Ureter (tissue), 1 donor: ENCODE results near the gene SMIM29. TPM values are rescaled to one million over a fixed set of nuclear protein-coding genes. Genes with fewer than 3 reads are reported as not detected.
"Not testable (repeated sequence)": the region's sequence is repeated elsewhere in the genome, so short reads cannot be mapped to it uniquely, and the experiment has no call there.

Experiments
- DNase-seq: peaks from one replicate; pipeline ENCODE4 v3.0.0-alpha.2; 2020; ENCODE audit warnings: low spot score
- total RNA-seq: library from RNA; stranded (reverse); gene quantifications from one replicate; pipeline ENCODE4 v1.2.4, GENCODE V29; 2023
- donor health status: DM: yes; HTN: yes; CAD: no.

SMIM29 gene
- 43.2 TPM for total RNA-seq

- DNase-seq: peak; percentile 98
Observed at GRCh38 chr6:34248727-34249468, at the start of gene SMIM29. SMIM29 (minus strand) TSS chr6:34249006; CDS start chr6:34247791, 1,215 bp downstream.

DNA sequence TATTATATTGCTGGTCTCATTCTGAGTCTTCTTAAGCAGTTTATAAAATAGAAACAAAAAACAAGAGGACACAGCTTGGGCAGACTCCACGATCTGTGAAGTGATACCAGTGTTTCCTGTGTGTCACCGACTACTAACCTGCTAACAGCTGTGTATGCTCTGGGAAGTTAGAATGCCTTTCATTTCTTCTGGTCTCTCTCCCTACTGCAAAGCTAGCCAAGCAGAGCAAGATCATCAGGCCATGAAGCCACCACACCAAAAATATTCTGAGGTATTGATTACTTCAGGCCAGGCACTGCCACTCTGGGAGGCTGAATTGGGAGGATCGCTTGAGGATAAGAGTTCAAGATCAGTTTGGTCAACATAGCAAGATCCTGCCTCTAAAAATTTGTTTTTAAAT lies 46.9 kb upstream of the SMIM29 start:
- DNase-seq: no peak

DNA sequence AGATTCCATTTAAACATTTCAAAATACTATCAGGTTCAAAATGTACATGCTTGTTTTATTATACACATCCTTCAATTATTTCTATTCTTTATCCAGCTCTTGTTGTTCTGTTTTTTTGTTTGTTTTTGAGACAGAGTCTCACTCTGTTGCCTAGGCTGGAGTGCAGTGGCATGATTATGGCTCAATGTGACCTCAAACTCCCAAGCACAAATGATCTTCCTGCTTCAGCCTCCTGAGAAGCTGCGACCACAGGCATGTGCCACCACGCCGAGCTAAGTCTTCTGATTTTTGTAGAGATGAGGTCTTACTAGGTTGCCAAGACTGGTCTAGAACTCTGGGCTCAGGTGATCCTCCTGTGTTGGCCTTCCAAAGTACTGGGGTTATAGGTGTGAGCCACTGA lies 44.1 kb upstream of the SMIM29 start:
- DNase-seq: no peak

DNA sequence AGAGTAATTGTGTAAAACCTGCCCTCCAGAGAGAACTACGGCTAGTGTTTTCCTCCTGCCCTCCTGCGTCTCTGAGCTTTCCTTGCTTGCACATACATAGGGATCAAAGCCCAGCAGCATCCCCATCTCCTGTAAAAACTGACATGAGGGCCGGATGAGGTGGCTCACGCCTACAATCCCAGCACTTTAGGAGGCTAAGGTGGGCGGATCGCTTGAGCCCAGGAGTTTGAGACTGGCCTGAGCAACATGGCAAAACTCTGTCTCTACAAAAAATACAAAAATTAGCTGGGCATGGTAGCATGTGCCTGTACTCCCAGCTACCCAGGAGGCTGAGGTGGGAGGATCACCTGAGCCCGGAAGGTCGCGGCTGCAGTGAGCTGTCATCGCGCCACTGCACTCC lies 40.3 kb upstream of the SMIM29 start:
- DNase-seq: no peak

DNA sequence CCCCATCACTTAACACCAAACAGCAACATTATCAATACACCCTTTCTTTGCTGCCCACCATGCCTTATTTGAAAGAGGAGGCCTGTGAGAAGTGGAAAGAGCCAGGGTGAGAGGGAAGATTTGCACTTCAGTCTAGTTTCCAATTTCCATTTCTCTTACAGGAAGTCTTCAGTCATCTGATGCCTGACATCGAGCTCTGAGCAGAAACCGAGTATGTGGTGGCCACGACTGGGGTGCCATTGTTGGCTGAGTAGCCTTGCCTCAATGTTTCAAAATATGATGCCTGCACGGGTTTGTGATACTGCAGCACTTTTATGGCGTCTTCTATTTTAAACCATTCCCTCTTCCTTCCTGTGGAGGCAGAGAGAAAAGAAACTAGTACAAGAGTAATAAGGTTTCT lies 39.8 kb upstream of the SMIM29 start:
- DNase-seq: no peak

- DNase-seq: no peak
Observed at GRCh38 chr6:34285448-34286164, 36.8 kb upstream of the SMIM29 start.

DNA sequence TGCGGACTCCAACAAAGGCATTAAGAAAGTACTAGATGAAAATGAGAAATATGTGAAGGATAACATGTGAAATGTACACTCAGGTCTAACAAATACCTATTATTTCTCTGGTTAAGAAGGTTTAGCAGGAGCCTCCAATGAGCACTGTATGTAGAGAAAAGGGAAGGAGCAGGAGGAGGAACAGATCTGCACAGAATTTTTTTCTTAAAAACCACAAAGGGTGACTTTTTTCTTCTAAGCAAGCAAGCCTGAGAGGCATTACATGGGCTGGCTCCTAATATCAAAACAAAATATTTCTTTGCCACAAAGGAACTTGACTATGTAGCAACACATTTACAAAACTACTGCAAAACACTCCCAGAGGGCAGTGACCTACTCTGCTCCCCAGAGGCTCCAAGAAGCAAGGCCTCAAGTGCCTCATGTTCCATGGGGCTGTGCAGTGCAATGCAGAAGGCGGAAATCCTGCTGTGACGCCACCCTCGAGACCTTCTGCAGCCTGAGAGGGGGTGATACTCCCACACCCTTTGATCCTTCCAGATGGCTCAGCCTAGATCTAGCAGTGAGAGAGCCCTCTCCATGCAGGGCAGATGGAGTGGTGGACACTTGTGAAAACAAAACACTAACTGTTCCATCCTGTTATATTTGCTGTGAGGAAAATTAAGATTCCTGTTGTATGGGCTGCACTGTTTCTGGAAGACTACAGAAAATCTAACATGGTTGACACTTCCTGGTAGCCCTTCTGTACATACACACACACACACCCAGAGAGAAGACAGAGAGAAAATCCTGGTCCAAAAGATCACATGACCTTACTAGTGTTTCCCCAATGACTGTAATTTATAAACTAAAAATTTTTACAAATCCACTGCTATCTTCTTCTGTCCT lies 36.0 kb upstream of the SMIM29 start:
- no peak for DNase-seq

DNA sequence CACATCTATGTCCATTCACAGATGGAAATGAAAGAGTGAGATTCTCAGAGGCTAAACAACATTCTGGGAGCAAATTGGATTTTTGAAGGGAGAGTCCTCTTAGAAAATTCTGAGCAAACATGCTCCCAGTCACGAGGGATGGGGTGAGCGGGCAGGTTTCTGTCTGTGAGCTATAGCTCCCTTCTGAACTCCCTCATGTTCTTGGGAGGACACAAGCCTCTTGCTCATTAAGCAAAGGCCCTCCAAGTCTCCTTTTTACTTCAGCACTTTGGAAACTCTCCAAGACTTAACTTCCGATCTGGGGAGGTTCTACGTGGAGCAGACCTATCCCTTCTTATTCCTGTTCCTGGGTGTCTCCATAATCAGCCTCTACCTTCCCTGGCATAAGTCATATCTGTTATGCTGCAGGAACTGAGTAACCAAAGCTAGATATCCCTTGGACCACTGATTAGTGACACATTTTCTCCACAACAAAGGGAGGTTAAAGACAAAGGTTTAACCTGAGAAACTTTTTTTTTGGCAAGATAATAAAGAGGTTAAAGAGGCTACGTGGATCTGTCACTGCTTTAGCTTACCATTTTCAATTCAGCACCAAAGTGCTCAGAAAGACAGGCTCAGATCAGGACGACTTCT lies 33.0 kb upstream of the SMIM29 start:
- no peak for DNase-seq

DNA sequence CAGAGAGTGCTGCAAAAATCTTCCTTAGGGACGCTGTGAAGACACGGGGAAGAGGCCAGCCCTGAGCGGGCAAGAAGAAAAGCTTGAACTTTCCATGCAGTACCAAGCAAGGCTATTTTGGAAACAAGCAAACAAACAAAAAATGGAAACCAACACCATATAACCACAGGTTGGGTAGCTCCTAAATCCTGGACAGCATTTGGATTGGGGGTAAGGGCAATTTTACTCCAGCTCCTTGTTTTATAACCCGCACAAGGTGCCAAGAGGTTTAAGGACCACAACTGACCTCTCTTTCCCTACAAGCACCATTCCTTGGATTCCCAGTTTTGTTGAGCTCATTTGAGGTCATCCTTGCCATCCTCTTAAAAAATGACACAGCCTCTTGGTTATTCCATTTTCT lies 31.4 kb upstream of the SMIM29 start:
- no peak for DNase-seq

- DNase-seq: no peak
Observed at GRCh38 chr6:34278833-34279232, 30.0 kb upstream of the SMIM29 start.

DNA sequence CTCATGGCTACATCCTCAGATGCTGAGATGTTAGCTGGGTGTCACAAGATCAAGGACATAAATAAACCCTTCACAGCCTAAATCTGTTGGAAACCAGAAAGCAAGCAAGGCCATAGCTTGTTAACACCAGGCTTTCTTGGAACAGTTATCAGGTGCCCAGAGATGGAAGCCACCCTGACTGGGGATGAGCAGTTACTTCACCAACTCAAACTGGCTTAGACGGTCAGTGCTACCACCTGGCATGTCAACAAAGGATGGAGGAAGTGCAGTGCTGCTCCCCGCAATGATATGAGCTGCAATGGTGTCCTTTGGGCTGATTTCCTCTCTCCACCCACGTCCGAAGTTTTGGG lies 28.9 kb upstream of the SMIM29 start:
- no peak for DNase-seq

DNA sequence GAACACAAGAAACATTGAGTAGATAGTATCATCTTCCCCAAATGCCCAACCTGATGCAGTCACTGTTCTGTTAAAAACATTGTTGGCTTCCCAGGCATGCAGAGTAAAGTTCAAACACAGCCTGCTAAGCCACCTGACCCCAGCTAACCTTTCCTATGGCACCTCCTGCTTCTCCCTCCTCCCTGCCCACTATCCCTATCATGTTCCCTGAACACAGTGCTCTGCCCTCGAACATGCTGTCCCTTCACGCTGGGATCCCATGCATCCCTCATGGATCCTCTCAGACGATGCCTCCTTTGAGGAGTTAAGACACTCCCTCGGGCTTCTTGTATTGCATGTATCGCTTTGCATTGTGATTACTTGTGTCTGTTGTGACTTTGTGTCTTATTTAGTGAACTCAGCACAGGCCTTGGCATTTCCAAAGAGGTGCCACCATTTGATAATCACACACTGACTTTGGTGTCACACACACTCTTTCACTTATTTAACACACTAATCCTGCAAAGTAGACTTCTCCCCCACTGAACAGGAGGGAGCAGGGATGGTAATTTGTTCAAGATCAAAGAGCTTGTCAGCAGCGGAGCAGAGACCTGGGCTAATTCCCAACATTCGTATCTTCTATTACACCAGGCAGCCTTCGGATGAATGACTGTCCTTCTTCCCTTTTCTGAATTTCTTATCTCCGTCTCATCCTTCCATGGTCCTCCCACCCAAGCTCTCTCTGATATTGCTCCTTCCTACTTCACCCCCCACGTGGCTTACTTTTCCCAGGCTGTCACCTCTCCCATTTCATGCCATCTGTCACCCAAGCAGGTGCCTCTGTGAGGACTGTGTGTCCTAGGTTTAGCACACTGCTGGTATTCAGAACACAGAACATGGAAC lies 28.3 kb upstream of the SMIM29 start:
- DNase-seq: no peak

DNA sequence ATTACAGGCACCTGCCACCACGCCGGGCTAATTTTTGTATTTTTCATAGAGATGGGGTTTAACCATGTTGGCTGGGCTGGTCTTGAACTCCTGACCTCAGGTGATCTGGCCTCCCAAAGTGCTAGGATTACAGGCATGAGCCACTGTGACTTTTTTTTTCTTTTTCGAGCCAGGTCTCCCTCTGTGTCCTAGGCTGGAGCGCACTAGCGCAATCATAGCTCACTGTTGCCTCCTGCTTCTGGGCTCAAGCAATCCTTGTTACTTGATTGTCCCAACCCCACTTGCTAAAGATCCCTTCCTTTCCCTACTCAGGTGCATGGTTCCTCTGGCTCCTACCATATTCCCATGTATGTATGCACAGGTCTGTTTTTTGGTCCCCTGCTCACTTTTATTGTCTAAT lies 27.4 kb upstream of the SMIM29 start:
- no peak for DNase-seq

DNA sequence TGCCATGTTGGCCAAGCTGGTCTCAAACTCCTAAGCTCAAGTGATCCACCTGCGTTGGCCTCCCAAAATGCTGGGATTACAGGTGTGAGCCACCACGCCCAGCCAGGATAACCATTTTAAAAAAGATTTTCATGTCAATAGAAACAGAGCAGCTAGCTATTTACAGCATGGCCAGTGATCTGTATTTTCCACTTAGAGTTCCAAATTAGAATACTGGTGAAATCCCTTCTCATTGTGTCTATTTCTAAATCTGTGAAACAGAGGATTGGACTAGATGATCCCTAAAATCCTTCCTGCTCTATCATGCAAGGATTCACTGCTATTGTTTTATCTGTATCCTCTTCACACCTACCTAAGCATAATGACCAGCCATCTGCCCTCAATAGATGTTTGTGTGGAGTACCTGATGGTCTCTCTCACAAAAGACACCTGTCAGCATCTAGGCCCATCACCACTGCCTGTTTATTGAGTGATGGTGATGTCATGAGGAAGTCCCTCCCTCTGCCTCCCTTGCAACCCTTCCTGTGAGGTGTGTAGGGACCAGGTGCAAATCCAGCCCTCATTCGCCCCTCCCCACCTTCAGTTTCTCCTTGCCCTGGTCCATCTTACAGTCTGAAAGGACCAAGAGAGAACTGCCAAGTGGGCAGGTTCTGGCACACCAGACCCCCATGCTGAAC lies 26.5 kb upstream of the SMIM29 start:
- no peak for DNase-seq

DNA sequence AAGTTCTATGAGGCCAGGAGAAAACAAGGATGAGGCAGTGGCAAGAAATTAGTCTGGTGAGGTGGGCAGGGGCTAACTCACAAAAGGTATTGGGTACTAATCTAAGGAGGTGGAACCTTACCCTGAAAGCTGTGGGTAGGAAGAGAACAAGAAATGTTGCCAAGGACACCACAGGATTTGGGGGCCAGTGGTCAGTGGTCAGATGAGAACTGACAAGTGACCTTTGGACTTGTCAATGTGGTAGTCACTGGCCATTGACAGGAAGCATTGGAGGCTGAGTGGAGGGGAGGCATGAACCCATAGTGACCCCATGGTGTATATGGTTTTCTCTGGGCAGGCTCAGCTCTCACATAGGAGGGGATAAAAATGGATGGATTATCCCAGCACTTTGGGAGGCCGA lies 25.3 kb upstream of the SMIM29 start:
- no peak for DNase-seq

GRCh38 chr6:34273242-34273805 lies 24.5 kb upstream of the SMIM29 start:
- peak; percentile 49 for DNase-seq

DNA sequence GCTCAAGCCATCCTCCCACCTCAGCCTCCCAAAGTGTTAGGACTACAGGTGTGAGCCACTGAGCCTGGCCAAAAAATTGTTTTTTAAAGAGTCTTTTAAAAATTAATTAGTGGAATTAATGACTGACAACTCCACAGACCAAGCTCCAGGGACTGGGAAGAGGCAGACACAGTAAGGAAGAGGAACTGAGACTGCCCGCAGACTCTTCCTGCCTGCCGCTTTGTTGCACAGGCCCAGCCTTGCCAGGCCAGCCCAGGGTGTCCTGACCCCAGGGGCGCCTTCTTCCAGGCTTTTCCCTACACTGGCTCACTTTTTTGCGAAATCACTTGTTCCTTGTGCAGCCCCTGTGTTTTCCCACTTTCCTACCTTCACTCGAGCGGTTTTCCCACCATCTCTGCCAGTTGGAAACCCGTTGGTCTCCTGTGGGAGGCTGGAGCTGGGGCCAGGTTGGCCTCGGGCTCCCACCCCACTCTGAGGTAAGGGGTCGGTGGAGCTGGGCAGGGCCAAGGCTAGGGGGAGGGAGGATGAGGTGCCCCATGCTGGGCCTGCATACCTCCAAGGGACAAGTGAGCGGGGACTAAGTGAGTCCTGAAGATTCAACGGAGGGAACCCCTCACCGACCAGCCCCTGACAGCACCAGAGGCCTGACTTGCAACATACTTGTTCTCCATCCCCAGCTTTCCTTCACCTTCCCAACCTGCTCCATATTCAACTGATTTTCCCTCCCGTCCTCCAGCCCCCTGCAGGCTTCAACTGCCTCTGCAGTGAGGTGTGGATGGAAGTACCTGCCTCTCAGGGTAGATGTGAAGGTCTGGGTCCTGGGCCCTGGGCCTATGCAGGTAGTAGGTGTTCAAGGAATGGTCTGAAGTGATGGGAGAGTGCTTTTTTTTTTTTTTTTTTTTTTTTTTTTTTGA lies 23.5 kb upstream of the SMIM29 start:
- no peak for DNase-seq

DNA sequence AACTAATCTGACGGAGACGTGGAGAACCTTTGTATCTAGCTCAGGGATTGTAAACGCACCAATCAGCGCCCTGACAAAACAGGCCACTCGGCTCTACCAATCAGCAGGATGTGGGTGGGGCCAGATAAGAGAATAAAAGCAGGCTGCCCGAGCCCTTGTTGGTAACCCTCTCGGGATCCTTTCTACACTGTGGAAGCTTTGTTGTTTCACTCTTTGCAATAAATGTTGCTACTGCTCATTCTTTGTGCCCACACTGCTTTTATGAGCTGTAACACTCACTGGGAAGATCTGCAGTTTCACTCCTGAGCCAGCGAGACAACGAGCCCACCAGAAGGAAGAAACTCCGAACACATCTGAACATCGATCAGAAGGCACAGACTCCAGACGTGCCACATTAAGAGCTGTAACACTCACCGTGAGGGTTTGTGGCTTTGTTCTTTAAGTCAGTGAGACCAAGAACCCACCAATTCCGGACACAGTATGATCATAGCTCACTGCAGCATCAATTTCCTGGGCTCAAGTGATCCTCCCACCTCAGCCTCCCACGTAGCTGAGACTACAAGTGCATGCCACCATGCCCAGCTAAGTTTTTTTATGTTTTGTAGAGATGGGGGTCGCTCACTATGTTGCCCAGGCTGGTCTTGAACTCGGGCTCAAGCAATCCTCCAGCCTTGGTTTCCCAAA lies 21.0 kb upstream of the SMIM29 start:
- not testable (repeated sequence) for DNase-seq
